HG02759 (cell line): ENCODE measurements around the gene ELMO1.

Source experiments
- ATAC-seq: cut with Tn5 transposase; IDR thresholded peaks from one replicate; pipeline ENCODE4 v1.9.1; 2021; ENCODE audit warnings: mild to moderate bottlenecking, moderate library complexity; ENCODE audit not compliant: unreplicated experiment

ELMO1 gene

DNA sequence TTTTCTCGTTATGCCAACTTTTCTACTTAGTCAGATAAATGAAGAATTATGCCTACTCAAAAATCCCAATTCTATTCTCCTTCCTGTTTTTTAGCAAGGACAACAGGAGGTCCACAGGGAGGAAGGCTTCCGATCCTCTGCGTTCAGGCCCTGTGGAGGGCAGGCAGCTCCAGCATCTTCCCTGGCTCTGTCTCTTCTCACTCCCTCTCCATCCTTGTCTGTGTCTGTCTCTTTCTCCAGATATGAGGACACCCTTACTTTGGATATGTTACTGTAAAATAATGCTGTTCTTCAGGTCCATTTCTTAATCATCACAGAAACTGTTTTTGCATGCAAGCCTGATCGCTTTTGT is 166.6 kb downstream of the ELMO1 start:
- no peak for ATAC-seq

GRCh38 chr7:37281368-37282092 is 167.1 kb downstream of the ELMO1 start:
- ATAC-seq = no peak

DNA sequence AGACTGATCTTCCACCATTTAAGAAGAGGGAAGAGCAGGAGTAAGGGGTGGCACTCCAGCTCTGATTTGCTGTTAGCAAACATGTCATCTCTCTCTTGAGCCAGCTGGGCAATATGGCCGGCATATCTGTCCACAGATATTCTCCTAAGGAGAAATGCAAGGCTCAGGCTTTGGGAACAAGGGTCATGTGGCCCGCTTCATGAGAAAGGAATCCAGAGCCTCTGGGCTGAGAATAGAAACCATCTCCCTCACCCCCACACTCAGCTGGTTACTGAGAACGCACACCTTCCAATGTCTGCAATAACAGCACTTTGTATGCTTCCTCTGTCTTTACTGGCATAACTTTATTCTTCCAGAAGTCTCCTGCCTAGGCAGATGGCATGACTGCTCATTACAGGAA is 171.2 kb downstream of the ELMO1 start:
- ATAC-seq = no peak

DNA sequence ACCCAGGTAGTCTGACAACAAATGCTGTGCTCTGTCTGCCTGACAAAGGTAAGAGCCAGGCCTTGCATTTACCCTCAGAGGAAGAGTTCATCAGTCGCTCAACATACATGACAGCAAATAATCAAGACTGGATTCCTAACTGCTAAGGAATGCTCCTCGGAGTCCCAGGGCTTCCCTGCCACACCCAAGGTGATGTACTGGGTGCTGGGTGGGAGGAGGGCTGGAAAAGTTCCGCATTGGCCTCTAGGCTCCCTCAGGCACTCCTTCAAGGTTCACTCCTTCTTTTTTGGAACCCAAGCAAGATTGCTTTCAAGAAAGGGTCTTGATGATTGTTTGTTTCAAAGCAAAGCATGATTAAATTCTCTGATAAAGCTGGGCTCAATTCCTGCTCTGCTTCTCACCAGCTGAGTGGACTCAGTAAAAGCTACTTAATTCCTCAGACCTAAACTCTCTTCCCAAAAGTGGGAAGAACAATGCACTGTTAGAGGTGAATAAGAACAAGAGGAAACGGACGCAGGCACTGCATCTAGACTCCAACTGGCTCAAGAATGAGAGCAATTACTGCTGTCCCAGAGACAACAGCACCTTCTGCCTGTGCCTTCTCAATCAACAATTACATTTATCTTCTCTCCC is 173.5 kb downstream of the ELMO1 start:
- ATAC-seq = no peak

DNA sequence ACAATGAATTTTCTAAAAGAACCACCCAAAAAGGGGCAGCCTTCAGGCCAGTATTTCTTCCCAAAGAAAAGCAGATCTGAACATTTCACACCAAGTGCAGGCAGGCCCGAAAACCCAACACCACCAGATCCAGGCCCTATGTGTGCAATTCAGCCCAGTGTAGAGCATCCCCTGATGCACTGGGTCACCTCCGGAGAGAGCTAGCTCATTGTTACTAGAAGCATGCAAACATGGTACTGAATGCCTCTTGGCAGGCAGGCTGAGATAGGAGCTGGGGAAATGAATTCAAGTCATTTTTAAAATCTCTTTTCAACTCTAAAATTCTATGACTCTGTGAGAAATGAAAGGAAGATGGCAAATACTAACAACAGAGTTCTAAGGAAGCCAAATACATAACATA is 174.8 kb downstream of the ELMO1 start:
- no peak for ATAC-seq

DNA sequence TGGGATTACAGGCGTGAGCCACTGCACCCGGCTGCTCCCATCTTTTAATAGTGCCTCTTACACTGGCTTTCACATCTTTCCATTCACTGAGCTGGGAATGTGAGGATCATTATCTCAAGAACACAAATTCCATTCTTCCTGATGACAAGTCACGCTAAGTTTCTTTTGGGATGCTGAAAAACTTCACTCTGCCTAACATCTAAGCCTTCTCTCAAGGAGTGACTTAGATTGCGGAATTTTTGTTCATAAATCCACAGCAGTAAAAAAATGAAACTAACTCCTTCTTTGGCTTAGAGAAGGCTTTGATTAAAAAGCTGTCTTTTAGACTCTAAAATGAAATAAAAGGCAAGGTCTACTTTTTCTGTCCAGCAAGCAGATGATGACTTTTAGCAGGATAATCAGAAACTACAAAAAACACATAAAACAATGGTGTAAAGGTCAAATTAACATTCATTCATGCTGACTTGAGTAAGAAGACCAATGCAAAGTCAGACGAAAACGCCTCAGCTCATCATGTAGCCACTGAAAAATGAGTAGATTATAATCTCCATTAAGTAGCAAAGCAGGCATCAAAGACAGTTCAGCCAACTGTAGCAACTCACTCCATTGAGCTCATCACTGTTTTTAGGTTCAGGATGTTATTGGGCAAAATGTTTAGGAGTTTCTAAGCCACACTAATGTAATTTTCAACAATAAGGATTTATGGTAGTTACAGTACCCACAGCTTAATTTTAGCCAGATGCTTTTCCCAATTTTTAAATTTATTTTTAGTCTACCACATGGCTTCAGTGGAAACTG is 178.8 kb downstream of the ELMO1 start:
- ATAC-seq = no peak

- ATAC-seq = no peak
These were observed 181.4 kb downstream of the ELMO1 start for GRCh38 chr7:37267251-37267650.

- no peak for ATAC-seq
These were observed 182.8 kb downstream of the ELMO1 start for GRCh38 chr7:37265876-37266275.

DNA sequence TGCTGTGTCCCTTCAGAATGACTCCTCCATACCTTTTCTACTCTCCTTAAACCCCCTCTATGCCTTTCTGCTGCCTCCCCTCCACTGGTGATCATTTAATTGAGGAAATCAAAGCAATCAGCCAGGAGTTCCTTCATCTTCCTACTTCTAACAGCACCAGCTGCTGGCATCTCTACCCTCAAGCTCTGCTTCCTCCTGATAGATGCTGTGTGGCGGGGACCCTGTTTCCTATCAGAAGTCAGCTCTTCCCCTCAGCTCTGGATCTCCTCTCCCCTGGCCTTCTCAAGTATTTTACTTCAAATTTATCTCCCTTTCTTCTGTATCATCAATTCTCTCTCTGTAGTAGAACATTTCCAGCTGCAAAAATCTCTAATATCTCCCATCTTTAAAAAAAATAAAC is 183.7 kb downstream of the ELMO1 start:
- no peak for ATAC-seq

- no peak for ATAC-seq
These were observed 186.5 kb downstream of the ELMO1 start for GRCh38 chr7:37262181-37262580.

DNA sequence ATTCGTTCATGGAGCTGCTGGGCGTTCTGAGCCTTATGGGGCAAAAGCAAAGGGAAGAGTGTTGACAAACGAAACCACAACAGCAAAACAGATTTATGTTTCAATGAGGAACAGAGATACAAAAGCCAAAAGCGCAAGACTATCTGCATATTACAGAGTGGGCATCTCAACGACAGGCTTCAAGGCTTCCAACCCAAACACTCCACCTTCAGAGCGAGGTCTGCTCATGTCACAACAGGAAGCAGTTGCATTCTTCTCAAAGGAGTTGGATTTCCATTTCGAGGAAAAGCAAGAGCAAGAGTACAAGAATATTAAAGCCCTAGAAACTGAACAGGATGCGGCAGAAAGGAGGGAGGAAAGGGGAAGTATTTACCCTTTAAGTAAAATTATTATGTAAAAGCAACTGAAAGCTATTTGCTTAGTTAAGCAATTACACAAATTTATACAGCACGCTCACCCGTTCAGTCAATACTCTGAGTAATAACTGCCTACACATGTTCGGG is 189.3 kb downstream of the ELMO1 start:
- ATAC-seq = no peak

DNA sequence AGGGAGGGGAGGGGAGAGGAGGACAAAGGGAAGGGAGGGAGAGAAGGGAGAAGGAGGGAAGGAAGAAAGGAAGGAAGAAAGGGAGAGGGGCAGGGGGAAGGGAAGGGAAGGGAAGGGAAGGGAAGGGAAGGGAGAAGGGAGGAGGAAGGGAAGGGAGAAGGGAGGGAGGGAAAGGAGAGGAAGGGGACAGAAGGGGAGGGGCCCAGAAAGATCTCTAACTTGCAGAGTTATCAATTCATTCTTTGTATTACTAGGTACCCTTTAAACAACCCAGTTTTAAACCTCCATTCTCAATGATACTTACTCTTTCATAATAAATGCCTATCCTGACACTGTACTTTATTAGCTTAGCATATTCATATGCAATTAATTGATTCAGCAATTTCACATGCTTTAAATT is 192.0 kb downstream of the ELMO1 start:
- no peak for ATAC-seq

DNA sequence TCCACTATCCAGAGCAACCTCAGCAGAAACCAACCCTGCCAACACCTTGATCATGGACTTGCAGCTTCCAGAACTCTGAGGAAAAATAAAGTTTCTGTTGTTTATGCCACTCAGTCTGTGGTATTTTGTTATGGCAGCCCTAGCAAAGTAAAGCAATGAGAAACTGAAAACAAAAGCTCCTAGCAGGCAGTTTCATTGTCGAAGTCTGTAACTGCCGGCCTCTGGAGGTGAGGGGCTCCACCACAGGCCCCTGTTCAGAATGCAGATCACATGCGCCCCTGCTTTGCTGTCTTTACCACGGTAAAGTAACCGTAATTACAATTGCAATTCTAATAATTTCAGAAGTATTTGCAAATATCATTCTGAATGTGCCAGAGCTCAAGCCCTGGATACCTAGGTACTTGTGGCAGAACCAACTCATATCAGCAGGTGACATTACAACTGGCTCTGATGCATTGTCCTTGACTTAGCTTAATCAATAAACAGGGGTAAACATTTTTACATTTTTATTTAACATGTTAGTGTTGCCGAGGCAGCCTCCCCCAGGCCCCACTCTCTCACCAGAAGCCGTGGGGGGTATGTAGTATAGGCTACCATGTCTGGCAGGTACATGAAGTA is 193.2 kb downstream of the ELMO1 start:
- no peak for ATAC-seq

- no peak for ATAC-seq
These were observed 197.4 kb downstream of the ELMO1 start for GRCh38 chr7:37251222-37251621.

- no peak for ATAC-seq
These were observed 199.4 kb downstream of the ELMO1 start for GRCh38 chr7:37249240-37249639.

DNA sequence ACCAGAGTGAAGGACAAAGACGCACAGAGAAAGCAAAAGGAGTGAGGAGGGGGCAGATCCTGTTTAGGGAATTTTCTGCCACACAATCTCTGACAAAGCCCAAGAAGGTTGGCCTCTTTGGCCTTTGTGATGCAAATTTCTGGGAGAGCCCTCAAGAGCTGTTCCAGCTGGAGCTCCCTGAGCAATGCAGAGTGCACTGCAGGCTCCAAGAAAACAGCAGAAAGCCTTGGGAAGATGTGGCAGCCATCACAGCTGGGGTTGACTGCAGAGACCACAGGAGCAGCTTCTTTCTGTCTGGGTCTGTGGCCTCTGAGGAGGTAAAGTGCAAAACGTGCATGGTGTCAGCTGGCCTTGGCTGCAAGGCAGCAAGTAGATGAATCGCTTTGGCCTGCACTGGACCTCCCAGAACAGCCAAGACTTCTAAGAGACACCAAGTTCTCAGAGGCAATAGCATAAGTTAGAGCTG is 200.2 kb downstream of the ELMO1 start:
- ATAC-seq = no peak

GRCh38 chr7:37247861-37248260 is 200.8 kb downstream of the ELMO1 start:
- no peak for ATAC-seq

GRCh38 chr7:37245590-37245989 is 203.1 kb downstream of the ELMO1 start:
- ATAC-seq = no peak

DNA sequence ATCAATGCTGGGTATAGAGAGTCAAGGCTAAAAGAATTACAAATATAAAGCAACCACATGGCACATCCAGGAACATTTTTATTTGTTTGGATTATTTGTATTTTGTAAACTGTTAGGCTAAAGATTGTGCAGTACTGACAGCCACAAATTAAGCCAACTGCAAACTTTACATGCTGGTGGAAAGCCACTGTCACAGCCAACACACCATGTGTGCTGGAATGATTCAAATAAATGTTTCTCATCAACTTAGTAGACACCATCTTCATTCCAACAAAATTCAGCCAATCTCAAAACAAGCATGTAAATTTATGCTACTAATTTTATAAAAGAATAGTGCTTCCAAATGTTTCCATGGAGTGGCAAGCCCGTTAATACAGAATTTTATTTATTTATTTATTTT is 211.8 kb downstream of the ELMO1 start:
- no peak for ATAC-seq

DNA sequence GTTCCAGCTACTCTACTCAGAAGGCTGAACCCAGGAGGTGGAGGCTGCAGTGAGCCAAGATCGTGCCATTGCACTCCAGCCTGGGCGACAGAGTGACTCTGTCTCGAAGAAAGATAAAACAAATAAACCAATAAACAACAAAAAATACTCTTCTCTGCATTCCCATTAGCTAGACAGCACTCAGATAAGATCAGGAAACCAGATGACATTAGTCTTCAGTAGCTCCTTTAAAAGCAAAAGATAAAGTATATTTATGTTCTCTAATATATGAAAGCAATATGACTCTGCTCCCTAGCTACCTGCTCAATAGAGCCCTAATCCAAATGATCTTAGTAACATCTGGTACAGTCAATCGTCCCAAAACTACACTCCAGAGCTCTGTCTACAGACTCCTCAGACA is 212.9 kb downstream of the ELMO1 start:
- ATAC-seq = no peak

DNA sequence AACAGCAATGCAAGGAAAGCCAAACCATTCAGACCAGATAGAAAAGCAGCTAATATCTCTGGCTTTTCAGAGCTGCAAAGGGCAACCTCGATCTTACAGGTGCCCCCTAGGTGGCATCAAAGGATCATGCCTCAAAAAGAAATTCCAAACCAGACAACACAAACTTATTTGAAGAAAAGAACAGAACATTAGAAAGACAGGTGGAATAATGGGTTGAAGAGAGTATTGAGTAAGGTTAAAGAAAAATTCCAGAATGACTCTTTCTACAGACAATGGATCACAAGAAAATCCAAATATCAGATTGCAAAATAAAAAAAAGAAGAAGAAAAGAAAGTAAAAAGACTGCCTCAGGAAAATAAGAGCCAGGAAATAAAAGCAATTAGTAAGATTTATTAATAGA is 213.7 kb downstream of the ELMO1 start:
- no peak for ATAC-seq
